Raji (cell line): Measurements from ENCODE around the gene MRTFA.

Source experiments
- POLR2A ChIP-seq: IDR thresholded peaks from 2 replicates; pipeline ENCODE4 v1.6.1; 2011; ENCODE audit warnings: low read depth, low read length, control low read depth; ENCODE audit not compliant: insufficient read depth

The MRTFA gene

DNA sequence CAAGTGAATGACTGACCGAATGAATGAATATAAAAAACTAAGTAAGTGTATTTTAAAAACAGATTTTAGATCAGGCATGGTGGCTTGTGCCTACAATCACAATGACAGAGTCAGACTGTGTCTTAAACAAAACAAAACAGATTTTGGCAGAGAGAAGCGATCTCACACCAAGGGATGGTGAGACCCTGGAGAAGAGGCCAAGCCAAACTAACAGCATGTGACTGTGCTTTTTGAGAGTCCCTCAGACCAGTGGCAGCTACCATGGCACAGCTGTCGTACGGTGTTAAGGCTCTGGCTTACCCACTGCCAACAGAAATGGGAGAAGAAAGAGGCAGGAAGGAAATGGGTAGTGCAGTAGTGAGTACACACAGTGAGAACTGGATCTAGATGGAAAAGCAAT is 205.5 kb downstream of the MRTFA start:
- TF ChIP-seq POLR2A = no peak

DNA sequence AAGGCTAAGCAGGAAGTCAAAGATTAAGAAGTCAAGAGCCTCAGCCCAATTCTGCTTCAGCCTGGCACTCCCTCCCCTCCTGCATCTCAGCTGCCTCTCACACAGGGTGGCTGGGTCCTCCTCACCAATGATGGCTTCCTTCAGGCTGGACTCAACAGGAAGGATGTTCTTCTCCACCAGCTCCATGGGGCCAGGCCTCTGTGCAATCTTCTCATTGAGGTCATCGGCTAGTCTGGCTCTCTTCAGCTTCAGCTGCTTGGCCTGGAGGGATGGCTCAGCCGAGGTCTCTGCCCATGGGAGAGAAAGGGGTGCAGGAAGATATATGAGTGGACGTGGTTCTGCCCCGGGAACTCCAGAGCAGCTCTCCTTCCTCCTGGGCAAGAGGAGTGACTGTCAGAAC is 207.0 kb downstream of the MRTFA start:
- no peak for TF ChIP-seq POLR2A

DNA sequence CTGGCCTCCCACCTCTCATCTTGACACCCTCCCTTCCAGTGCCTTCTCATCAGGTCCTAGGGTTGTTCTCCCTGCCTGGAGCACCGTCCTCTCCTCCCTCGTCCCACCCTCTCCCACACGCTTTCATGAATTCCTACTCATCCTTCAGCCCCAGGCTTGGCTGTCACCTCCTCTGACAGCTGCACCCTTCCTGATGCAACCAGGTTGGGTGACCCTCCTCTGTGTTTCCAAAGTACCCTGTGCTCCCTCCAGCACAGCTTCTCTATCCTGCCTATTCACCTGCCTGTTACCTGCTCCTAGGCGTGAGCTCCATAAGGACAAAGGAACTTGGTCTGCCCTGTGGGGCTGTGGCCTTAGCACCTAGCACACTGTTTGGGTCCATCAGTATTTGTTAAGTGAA is 207.7 kb downstream of the MRTFA start:
- TF ChIP-seq POLR2A = no peak

DNA sequence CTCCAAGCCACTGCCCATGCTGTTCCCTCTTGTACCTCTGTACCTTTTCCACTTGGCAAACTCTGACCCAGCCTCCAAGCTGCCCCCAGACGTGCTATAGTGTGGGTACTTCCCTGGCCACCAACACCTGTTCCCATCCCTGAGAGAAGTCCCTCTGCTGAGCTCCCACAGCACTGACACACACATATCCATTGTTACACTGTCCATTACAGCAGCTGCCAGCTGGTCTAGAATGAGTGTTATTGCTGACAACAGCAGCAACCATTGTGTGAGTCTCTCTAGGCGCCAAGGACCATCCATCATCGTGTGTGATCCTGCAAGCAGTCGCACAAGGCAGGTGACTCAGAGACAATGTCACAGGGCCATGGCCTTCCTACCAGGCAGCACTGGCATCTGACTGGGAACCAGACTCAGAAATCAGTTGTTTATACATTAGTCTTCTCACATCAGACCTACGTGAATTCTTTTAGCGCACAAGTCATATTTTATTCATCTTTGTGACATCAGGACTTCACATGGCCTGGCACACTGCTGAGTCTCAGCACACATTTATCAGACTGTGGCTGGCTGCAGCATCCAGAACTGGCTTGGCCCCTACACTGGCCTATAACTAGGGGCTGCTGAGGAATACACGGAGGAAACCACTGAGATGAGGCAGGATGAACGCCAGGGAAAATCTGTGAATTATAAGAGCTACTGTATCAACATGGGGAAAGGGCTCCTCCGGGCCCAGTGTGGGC is 209.8 kb downstream of the MRTFA start:
- TF ChIP-seq POLR2A = no peak

DNA sequence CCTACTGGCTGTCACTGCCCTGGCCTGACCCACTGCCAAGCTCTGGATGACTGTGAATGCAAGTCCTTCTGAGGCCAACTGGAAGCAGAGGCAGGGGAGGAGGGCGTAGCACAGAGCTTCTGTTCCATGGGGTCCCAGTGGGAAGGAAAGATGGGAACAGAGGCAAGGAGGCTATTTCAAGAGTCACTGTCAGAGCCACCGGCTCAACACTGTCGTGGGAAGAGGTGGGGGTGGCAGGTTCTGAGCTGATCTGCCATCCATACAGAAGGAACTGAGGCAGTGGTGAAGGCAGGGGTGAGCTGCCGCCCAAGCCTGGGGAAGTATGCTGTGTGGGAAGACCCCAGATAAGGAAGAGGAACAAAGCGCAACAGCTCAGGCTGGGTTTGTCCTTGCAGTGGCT is 211.4 kb downstream of the MRTFA start:
- TF ChIP-seq POLR2A = no peak

DNA sequence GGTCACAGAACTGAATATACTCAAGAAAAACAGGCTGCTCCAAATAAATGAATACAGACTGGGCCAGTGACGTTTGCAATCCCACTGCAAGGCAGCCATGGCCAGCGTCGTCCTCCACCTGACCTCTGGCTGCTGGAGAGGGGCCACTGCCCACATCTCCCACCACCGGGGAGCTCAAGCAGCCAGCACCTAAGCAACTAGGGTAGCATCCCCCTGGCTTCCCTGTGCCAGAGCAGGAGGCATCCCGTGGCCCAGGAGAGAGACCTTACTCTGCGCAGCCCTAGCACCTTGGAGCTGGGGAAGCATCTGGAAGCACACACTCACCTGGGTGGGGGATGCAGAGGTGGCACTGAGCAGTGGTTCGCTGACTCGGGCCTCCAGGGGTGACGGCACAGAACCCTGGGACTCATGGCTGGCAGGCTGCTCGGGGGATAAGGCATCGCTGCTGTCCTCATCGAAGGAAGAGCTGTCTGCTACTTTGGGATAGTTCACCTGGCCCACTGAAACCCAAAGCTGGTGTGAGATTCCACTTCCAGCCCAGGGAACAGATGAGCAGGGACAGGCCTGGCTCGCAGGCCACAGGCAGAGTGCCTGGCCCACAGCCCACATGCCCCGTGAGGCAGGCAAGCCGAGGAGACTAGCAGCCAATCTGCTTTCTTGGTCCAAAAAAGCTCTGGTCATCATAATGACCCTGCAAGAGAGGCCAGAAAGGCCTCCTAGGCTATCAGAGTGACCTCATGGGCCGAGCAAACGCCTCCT is 212.5 kb downstream of the MRTFA start:
- TF ChIP-seq POLR2A = no peak

DNA sequence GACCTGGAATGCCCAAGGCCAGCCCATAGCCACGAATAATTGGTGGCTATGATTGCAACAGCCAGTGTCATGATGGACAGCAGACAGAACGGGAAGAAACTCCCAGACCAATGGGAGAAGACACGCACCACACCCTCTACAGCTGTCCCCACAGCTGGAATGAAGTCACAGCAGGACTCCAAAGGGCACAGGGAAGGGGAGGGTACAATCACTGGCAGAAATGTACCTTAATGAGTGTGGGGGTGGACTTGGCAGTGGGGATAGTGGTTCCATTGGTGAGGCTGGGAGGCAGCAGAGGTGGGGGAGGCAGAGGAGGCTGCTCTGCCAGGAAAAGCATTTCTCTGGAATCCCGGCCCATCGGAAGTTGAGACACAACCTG is 213.2 kb downstream of the MRTFA start:
- no peak for TF ChIP-seq POLR2A

DNA sequence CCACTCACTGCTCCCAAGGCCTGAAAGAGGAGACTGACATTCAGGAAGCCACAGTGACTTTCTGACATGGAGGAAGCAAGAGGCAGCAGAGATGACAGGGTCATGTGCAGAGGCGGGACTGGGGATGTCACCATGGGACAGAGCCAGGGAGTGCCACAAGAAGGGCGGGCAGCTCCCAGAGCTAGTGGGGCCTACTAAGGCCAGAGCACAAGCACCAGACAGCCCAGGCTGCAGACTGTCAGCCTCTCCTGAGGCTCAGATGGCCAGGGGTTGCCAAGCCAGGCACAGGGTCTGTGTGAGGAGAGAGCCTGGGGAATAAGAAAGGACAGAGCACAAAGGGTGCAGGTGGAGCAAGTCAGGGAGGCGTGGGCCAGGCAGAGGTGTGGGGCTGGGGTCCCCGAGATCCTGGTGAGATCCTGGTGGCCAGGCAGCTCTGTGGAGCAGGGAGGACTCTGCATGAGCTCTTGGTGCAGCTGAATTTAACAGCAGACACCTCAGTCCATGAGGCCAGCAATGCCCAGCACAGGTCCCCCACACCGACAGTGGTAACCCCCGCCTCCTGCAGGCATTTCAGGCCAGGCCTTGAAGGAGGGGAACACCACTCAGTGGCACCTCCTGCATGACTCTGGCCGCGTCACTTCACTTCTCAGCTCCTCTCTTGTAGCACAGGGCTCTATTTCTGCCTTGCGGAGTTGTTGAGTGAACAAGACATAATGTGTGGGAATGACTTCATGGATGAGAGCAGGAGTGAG is 213.8 kb downstream of the MRTFA start:
- TF ChIP-seq POLR2A = no peak

DNA sequence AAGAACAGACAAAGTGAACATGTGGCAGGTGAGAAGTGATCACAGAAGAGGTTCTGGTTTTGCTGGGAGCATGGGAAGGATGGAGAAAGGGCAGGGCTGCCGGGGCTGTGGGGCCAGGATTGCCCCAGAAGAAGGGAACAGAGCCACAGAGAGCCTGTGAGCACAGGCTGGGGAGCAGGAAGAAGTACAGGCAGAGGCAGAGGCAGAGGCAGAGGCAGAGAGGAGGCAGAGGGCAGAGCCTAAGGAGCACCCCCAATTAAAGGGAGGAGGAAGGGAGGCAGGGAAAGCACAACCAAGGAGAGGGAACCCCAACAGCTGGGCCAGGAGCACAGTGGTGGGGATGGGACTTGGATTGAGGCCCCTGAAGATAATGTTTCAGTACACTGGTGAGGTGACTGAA is 214.6 kb downstream of the MRTFA start:
- no peak for TF ChIP-seq POLR2A

DNA sequence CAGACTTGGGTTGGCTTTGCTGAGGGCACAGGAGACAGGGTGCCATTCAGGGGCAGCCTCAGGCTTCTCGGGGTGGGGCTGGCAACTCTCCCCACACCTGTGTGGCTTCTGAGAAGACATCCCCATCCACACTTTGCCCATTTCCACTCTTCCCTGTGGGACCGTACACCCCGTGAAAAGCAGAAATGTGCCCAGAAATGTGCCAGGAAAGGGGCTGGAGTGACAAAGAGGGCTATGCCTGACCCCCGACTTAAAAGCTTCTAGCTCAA is 215.5 kb downstream of the MRTFA start:
- no peak for TF ChIP-seq POLR2A

DNA sequence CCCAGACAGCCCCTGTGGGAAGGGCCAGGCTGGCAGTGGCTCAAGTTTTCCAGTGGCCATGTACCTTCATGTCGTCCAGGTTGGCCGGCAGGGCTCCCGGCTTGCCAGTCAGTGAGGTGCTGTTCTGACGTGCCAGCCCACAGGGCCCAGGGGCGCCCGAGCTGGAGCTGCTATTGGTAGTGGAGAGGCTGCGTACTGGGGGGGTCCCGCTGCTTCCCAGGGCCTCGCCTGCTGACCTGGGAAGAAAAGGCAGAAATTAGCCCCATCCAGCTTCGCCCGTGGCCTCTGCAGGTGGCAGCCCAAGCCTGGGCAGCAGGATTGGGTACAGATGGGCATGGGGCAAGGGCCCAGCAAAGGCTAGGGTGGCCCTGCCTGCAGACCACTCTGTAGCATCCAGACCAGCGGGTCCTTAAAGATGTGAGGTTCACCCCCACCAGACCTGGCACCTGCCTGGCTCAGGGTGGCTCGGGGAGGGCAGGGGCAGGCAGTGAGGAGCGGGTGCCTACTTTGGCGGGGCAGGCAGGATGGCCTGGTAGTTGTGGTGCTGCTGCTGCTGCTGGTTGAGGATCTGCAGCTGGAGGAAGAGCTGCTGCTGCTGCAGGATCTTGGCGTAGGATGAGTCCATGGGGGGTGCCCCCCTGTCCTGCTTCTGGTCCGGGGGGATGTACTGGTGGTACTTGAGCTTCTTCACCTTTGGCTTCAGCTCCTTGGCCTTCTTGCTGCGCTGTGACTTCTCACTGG is 216.0 kb downstream of the MRTFA start:
- TF ChIP-seq POLR2A = no peak

DNA sequence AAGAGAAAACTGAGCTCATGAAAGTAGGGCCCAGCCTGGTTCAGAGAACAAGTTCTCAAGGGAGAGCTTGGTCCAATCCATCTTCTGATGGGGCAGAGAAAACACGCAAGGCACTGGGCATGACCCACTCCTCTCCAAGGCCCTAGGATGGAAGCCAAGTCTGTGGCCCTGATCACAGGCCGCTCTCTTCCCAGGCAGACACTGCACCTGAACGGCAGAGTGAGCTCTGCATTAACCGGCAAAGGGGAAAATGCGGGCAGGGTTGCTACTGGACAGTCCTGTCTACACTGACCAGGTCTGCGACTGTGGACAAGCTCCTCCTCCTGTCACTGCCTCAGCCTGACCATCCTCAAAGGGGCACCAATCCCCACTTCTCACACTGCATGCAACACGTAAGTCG is 216.8 kb downstream of the MRTFA start:
- no peak for TF ChIP-seq POLR2A

DNA sequence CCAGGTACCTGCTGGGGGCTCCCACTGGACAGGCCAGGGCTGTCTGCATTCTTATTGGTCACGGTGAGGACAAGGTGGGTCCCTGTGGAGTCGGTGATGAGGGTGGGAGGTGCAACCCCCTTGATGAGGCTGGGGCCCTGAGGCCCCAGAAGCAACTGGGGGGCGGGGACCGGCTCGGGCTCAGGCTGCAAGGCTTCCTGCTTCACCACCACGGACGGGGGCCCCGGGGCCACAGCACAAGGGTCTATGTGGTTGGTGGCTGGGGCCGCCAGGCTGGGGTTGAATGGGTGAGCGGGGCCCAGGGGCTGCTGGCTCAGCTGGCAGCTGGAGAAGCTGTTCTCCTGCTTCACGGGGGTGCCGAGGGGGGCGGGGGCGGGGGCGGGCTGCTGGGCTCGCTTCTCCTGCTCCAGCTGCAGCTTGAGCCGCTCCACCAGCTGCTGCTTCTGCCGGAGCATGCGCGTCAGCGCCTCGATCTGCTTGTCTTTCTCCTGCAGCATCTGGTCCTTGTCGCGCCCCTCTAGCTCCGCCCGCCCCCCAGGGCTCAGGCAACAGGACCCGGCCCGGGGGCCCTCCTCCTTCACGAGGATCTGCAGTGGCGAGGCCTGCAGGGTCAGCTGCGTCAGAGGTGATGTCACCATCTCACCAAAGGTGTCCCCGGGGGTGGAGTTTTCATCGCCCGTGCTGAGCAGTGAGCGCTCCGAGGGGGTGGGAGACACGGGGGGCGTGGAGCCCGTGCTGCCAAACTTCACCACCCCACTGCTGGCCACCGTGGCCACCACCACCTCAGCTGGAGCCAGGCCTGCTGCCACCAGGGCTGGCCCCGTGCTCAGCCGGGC is 217.9 kb downstream of the MRTFA start:
- TF ChIP-seq POLR2A = no peak

DNA sequence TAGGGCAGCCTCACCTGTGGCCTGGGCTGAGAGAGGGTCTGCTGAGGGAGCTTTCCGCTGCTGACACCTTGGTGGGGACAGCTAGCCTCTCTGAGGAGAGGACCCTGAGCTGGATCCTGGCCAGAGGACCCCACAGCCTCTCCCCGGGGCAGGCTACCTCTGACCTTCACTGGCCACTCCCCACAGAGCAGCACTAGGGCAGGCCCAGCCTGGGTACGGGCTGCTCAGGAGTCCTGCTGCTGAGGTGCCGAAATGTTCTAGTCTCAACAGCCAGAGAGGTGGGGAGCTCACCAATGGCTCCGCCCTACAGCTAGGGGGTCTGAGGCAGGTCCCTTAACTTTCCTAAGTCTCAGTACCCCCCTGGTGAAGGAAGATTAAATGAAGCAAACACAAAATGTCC is 218.6 kb downstream of the MRTFA start:
- no peak for TF ChIP-seq POLR2A

DNA sequence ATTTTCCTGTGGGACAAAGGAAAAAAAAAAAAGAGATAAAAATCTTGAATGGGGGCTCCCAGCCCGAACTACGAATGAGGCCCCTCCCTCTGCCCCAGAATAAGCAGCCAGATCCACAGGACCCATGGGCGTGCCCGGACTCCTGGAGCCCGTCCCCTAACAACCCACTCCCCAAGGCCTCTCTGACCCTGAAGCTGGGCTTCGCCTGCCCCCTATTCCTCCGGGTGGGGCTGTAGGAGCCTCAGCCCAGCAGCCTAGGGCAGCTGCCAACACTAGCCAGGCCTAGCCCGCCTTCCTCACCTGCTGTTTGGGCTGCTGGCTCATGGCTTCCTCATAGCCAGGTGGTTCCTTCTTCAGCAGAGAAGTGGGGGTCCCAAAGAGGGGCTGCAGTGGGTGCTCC is 219.5 kb downstream of the MRTFA start:
- TF ChIP-seq POLR2A = no peak
